Stimulated activated naive CD8-positive, alpha-beta T cell treated with anti-CD3 and anti-CD28 coated beads, Interleukin-15, Interleukin-2, amounts not matched to agents 100 ng/mL and 50 ng/mL, for 24 hours (primary cell): ENCODE results near the gene TAS2R38.

ENCODE experiments used
- H3K27ac Mint-ChIP-seq: one replicate; pipeline ENCODE4 v1.8.0; 2021; ENCODE audit warnings: mild to moderate bottlenecking, mixed read lengths
- H3K27me3 Mint-ChIP-seq: one replicate; pipeline ENCODE4 v1.8.0; 2021; ENCODE audit warnings: mixed read lengths
- H3K36me3 Mint-ChIP-seq: one replicate; pipeline ENCODE4 v1.8.0; 2021; ENCODE audit warnings: low read depth, mixed read lengths
- H3K4me1 Mint-ChIP-seq: one replicate; pipeline ENCODE4 v1.8.0; 2021; ENCODE audit warnings: low read depth, mixed read lengths
- H3K4me3 Mint-ChIP-seq: one replicate; pipeline ENCODE4 v1.8.0; 2021; ENCODE audit warnings: mild to moderate bottlenecking, mixed read lengths
- H3K9me3 Mint-ChIP-seq: one replicate; pipeline ENCODE4 v1.8.0; 2021; ENCODE audit warnings: mixed read lengths

Gene TAS2R38

GRCh38 chr7:141973673-141974072 lies at the start of gene TAS2R38:
Gene TAS2R38 (minus strand): TSS chr7:141973773. CDS start chr7:141973689, 84 bp downstream.
- Mint-ChIP-seq H3K36me3 (no peaks in the 10 kb centered on the region), H3K4me1 (peaks cover 10% of the 10 kb centered on the region), H3K27ac (no peak within 1 kb of the TSS), H3K27me3 (no peaks in the 10 kb centered on the region), H3K9me3 (no peaks in the 10 kb centered on the region), H3K4me3 (no peak within 1 kb of the TSS)

DNA sequence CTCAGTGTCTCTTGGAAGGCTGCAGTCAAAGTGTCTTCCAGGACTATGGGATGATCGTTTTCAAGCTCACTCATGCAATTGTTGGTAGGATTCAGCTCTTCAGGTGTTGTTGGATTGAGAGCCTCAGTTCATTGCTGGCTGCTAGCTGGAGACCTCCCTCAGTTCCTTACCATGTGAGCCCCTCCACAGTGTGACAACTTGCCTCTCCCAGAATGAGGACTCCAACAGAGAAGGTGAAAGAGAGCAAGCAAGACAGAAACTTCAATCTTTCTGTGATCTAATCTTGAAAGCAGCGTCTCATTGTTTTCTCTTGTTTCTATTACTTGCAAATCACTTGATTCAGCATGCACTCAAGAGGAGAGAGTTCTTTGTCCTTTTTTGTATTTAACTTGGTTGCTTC lies 44.6 kb upstream of the TAS2R38 start:
- peaks cover 8% of the 10 kb centered on the region for H3K27me3 Mint-ChIP-seq
- no peaks in the 10 kb centered on the region for H3K36me3 Mint-ChIP-seq
- no peaks in the 10 kb centered on the region for H3K4me1 Mint-ChIP-seq
- no peaks in the 10 kb centered on the region for H3K9me3 Mint-ChIP-seq
- no peak overlapping the region for H3K27ac Mint-ChIP-seq
- no peak overlapping the region for H3K4me3 Mint-ChIP-seq

DNA sequence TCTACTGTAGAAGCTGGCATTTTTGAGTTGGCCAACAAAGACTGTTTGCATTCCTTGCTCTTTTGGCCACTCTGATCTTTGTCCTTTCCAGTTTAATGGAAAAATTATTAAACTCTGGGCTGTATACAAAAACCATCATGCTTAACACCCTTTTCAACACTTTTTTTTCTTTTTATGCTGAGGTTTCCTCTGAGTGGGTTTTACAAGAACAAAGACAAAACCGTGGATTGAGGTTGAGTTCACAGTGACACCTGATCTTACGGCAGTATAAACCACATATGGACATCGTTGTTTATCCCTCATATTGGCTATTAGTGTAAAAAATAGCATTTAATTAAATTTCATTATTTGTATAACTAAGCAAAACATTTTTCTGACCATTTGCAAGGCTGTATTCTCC lies 43.9 kb upstream of the TAS2R38 start:
- Mint-ChIP-seq H3K4me3 (no peak overlapping the region), H3K36me3 (no peaks in the 10 kb centered on the region), H3K4me1 (no peaks in the 10 kb centered on the region), H3K9me3 (no peaks in the 10 kb centered on the region), H3K27ac (no peak overlapping the region), H3K27me3 (peaks cover 8% of the 10 kb centered on the region)

DNA sequence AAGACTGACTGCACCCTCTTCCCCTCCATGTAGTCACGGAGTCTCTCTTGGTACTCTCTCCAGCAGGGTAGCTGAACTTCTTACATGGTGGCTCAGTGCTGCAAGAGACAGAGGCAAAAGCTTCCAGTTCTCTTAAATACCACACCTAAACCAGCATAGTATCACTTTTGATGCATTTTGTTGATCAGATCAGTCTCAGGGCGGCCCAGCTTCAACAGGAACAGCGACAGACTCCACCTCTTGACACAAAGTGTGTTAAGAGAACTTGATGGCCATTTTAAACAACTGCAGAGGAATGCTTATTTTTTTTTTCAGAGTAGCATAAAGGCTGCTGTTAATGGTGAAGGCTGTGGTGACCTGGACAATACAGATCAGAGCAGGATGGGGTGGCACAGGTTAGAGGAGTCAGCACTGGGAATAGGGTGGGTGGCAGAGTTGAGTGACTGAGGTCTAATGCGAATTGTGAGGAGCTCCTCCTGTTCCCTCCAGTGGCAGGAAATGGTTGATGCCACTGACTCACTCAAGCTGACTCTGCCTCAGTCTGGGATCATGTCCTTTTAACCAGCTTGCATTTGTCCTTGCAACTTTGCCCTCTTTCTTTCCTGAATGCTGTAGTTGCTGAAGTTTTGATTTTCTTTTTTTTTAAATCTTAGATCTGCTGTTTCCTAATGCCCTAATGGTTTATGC lies 39.4 kb upstream of the TAS2R38 start:
- no peak overlapping the region for H3K4me3 Mint-ChIP-seq
- H3K4me1 Mint-ChIP-seq, result no peaks in the 10 kb centered on the region
- no peaks in the 10 kb centered on the region for H3K36me3 Mint-ChIP-seq
- H3K27me3 Mint-ChIP-seq, result peaks cover 12% of the 10 kb centered on the region
- no peak overlapping the region for H3K27ac Mint-ChIP-seq
- H3K9me3 Mint-ChIP-seq, result no peaks in the 10 kb centered on the region

GRCh38 chr7:142010952-142011548 lies 37.5 kb upstream of the TAS2R38 start:
- H3K4me3 Mint-ChIP-seq, result no peak overlapping the region
- peaks cover 8% of the 10 kb centered on the region for H3K27me3 Mint-ChIP-seq
- no peaks in the 10 kb centered on the region for H3K9me3 Mint-ChIP-seq
- H3K4me1 Mint-ChIP-seq, result no peaks in the 10 kb centered on the region
- H3K27ac Mint-ChIP-seq, result no peak overlapping the region
- H3K36me3 Mint-ChIP-seq, result no peaks in the 10 kb centered on the region

DNA sequence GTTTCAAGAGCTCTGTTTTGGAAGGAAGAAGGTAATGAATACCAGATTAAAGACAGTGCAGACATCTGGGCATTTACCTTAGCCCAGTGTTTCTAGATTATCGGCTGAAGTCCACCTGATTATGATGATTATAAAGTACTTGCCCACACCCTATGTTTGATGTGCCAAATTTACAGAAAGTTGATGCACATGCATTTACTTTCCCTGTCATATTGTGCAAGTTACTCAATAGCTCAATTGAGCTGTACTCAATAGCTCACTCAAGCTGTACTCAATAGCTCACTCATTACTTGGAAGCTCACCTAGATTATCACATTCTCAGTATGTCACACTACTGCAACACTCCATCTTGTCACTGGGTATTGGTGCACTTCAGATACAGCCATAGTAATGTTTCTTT lies 35.6 kb upstream of the TAS2R38 start:
- Mint-ChIP-seq H3K4me1 (no peaks in the 10 kb centered on the region), H3K36me3 (no peaks in the 10 kb centered on the region), H3K27ac (no peak overlapping the region), H3K4me3 (no peak overlapping the region), H3K27me3 (peaks cover 4% of the 10 kb centered on the region), H3K9me3 (no peaks in the 10 kb centered on the region)

- H3K4me3 Mint-ChIP-seq, result no peak overlapping the region
- no peak overlapping the region for H3K27ac Mint-ChIP-seq
- no peaks in the 10 kb centered on the region for H3K4me1 Mint-ChIP-seq
- peaks cover 10% of the 10 kb centered on the region for H3K27me3 Mint-ChIP-seq
- H3K36me3 Mint-ChIP-seq, result no peaks in the 10 kb centered on the region
- no peaks in the 10 kb centered on the region for H3K9me3 Mint-ChIP-seq
Observed at GRCh38 chr7:142006577-142006976, 33.0 kb upstream of the TAS2R38 start.

GRCh38 chr7:142002179-142002578 lies 28.6 kb upstream of the TAS2R38 start:
- Mint-ChIP-seq H3K27ac (no peak overlapping the region), H3K36me3 (no peaks in the 10 kb centered on the region), H3K4me3 (no peak overlapping the region), H3K9me3 (no peaks in the 10 kb centered on the region), H3K27me3 (peaks cover 11% of the 10 kb centered on the region), H3K4me1 (no peaks in the 10 kb centered on the region)

DNA sequence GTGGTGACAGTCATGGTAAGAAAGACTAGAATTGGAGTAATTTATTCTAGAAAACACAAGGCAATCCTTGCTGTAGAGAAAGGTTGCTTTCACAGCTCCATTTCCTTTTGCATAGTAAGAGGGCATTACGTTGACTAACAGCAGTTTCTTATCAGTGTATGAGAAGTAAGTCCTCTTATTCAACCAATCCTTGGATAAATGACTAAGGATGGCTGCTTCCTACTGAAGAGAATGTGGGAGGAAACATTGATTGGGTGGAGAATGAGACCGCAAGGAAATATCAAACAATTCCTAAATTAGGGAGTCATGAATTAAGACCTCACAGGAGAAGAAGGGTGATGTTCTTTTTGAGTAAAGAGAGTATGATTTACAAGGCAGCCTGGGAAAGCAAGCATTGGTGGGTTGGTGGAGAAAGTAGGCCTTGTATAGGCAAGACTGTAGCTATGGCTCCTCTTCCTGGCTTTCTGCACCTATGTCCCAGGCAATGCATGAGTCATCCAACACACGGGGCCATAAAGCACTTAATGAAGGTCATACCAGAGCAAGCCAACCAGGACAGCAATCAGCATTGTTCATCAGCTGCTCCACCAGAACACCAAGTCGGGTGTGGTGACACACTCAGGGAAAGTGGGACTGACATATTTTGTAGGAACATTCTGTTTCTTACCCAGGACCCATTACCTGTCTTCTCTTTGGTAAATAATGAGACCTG lies 27.7 kb upstream of the TAS2R38 start:
- H3K27ac Mint-ChIP-seq, result no peak overlapping the region
- no peaks in the 10 kb centered on the region for H3K9me3 Mint-ChIP-seq
- H3K4me3 Mint-ChIP-seq, result no peak overlapping the region
- H3K36me3 Mint-ChIP-seq, result no peaks in the 10 kb centered on the region
- peaks cover 11% of the 10 kb centered on the region for H3K27me3 Mint-ChIP-seq
- no peaks in the 10 kb centered on the region for H3K4me1 Mint-ChIP-seq

GRCh38 chr7:142000244-142000643 lies 26.7 kb upstream of the TAS2R38 start:
- Mint-ChIP-seq H3K4me1 (no peaks in the 10 kb centered on the region), H3K4me3 (no peak overlapping the region), H3K36me3 (no peaks in the 10 kb centered on the region), H3K27ac (no peak overlapping the region), H3K9me3 (no peaks in the 10 kb centered on the region), H3K27me3 (peaks cover 11% of the 10 kb centered on the region)

DNA sequence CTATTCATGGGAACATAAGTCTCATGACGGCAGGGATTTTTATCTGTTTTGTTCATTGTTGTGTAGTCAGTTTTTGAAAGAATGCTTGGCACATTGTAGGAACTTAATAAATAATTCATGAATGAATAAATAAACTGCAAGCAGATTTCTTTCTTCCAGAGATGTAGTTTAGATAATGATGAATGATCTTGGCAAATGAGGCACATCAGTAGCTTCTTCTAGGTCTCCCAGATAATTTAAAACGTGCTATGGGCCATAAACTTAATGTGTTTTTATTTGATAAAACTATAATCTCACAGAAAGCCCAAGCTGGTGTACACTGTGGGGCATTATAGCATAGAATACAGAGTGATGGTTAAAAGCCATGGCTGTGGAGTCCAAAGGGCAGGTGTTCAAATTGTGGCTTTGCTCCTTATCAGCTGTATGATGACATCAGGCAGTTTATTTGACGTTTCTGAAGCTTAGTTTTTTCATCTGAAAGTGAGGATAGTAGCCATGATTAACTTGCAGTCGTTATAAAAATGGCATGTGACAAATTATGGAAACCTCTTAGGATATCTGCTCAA lies 25.6 kb upstream of the TAS2R38 start:
- Mint-ChIP-seq H3K27ac (no peak overlapping the region), H3K36me3 (no peaks in the 10 kb centered on the region), H3K4me3 (no peak overlapping the region), H3K27me3 (peaks cover 11% of the 10 kb centered on the region), H3K9me3 (no peaks in the 10 kb centered on the region), H3K4me1 (no peaks in the 10 kb centered on the region)

- no peaks in the 10 kb centered on the region for H3K36me3 Mint-ChIP-seq
- H3K27ac Mint-ChIP-seq, result no peak overlapping the region
- H3K27me3 Mint-ChIP-seq, result no peaks in the 10 kb centered on the region
- no peaks in the 10 kb centered on the region for H3K9me3 Mint-ChIP-seq
- no peak overlapping the region for H3K4me3 Mint-ChIP-seq
- no peaks in the 10 kb centered on the region for H3K4me1 Mint-ChIP-seq
Observed at GRCh38 chr7:141993354-141993753, 19.8 kb upstream of the TAS2R38 start.

DNA sequence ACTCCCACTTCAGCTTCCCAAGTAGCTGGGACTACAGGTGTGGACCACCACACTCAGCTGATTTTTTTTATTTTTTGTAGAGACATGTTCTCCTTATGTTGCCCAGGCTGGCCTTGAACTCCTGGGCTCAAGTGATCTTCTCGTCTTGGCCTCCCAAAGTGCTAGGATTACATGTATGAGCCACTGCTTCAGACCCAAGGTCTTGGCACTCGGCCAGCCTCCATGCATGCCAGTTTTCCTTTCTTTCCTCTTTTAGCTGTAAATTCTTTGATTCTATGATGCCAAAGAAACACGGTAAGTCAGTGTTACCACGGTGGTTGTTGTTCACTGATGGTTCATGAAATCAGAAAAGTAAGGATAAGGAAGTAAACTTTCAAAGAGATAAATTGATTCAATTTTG lies 19.1 kb upstream of the TAS2R38 start:
- Mint-ChIP-seq H3K9me3 (no peaks in the 10 kb centered on the region), H3K4me3 (no peak overlapping the region), H3K4me1 (no peaks in the 10 kb centered on the region), H3K36me3 (no peaks in the 10 kb centered on the region), H3K27me3 (no peaks in the 10 kb centered on the region), H3K27ac (no peak overlapping the region)

GRCh38 chr7:141992156-141992555 lies 18.6 kb upstream of the TAS2R38 start:
- H3K4me3 Mint-ChIP-seq, result no peak overlapping the region
- H3K4me1 Mint-ChIP-seq, result no peaks in the 10 kb centered on the region
- H3K9me3 Mint-ChIP-seq, result no peaks in the 10 kb centered on the region
- no peaks in the 10 kb centered on the region for H3K36me3 Mint-ChIP-seq
- H3K27ac Mint-ChIP-seq, result no peak overlapping the region
- H3K27me3 Mint-ChIP-seq, result no peaks in the 10 kb centered on the region

DNA sequence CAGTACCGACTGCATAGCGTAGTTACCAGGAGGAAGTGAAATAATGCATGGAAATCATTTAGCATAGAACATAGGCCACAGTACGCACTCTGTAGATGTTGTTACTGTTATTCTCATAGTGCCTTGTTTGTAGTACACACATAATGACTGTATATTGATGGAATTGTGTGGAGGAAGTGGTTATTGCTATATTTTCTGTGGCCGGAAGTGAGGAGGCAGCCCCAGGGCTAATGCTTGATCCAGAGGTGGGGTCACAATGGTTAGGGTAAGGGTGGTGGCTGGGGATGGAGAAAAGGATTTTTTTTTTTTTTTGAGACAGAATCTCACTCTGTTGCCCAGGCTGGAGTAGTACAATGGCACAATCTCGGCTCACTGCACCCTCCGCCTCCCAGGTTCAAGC lies 17.6 kb upstream of the TAS2R38 start:
- H3K4me3 Mint-ChIP-seq, result no peak overlapping the region
- no peak overlapping the region for H3K27ac Mint-ChIP-seq
- no peaks in the 10 kb centered on the region for H3K27me3 Mint-ChIP-seq
- H3K4me1 Mint-ChIP-seq, result no peaks in the 10 kb centered on the region
- no peaks in the 10 kb centered on the region for H3K36me3 Mint-ChIP-seq
- H3K9me3 Mint-ChIP-seq, result no peaks in the 10 kb centered on the region
